Measurements from ENCODE around the gene RPL37. TPM values are rescaled to one million over a fixed set of nuclear protein-coding genes. Genes with fewer than 3 reads are reported as not detected.
A peak's percentile ranks its signal among the peaks of the same experiment; 100 is the strongest.
"Not testable (repeated sequence)": the region's sequence is repeated elsewhere in the genome, so short reads cannot be mapped to it uniquely, and the experiment has no call there.

Gene RPL37
- 100 to 1,000 TPM; 119 to 984 (median 276) TPM for total RNA-seq

DNA sequence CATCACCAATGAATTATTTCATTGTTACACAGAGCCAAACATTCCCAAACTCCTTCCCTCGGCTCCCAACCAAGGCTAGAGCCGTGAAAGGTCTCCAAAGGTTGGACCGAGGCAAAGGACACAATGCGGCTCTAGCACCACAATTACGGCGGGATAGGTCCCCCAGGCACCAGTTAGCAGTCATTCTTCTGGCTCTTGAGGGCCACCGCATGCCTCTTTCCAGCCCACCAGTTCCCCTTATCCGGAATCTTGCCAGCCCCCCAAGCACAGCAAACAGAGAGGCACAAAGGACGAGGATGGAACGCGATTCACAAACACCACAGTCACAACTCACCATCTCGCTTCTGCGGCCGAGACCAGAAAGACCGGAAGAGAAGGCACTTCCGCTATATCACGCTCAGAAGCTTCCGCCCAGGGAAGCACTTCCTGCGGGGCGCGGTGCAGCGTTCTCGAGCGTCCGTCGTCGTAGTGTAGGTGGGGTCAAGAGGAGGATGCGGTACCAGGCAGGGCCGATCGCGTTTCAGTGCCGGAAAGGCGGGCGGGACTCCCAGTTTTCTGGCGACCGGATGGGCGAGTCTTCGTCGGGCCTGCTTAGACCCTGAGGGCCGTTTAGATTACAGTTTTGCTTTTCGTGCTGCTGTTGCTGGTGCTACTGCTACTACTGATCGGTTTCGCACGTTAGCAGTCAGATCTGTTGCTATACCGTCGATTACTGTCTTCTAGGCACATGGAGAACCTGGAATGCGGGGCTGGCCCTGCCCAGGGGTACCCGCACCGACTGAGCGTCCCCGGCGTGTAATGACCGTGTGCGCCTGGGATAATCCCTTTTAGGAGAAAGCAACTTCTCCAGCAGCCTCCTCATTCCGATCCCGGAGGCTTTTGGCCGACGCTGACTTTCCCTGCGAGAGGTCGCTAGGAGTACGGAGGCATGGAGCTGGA is at the start of gene RPL37:
TSS of gene RPL37 (minus strand) at position 374 of the 939 bp plus-strand sequence. CDS start at position 337, 37 bp downstream.
- 3% methylated on average over 39 of the region's 61 CpGs for WGBS
- no peaks in the 10 kb centered on the region for H3K9me3 ChIP-seq
- H3K4me1 ChIP-seq: peaks cover 16 to 35% (median 24%) of the 10 kb centered on the region in 4 donors
- TF ChIP-seq EP300 (IDR thresholded peaks at IDR 0.05) (no peak), POLR2AphosphoS5 (IDR thresholded peaks at IDR 0.05) (peak; percentile 98 to 99), POLR2A (IDR thresholded peaks at IDR 0.05; ENCODE audit: low read depth) (peak; percentile 83)
- TF ChIP-seq, protein P1, sequence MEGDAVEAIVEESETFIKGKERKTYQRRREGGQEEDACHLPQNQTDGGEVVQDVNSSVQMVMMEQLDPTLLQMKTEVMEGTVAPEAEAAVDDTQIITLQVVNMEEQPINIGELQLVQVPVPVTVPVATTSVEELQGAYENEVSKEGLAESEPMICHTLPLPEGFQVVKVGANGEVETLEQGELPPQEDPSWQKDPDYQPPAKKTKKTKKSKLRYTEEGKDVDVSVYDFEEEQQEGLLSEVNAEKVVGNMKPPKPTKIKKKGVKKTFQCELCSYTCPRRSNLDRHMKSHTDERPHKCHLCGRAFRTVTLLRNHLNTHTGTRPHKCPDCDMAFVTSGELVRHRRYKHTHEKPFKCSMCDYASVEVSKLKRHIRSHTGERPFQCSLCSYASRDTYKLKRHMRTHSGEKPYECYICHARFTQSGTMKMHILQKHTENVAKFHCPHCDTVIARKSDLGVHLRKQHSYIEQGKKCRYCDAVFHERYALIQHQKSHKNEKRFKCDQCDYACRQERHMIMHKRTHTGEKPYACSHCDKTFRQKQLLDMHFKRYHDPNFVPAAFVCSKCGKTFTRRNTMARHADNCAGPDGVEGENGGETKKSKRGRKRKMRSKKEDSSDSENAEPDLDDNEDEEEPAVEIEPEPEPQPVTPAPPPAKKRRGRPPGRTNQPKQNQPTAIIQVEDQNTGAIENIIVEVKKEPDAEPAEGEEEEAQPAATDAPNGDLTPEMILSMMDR (IDR thresholded peaks at IDR 0.05): peak in 1 of 3 experiments; percentile 8
- intact Hi-C loops (cut with DNase I): loop anchor here (5.0 kb wide), 1 partner anchor 78 kb away; the partner anchor contains the start of gene TTC33
- H3K36me3 ChIP-seq: peaks cover 36 to 40% (median 37%) of the 10 kb centered on the region in 4 donors
- H3K27ac ChIP-seq (replicated peaks in 1 of 4): peak within 1 kb of the TSS; percentile 93 to 97 (median 94)
- peak; percentile 99 for DNase-seq (ENCODE audit: extremely low spot score)
- H3K27me3 ChIP-seq: no peaks in the 10 kb centered on the region
- H3K4me3 ChIP-seq: peak within 1 kb of the TSS; percentile 61 to 71 (median 66)

DNA sequence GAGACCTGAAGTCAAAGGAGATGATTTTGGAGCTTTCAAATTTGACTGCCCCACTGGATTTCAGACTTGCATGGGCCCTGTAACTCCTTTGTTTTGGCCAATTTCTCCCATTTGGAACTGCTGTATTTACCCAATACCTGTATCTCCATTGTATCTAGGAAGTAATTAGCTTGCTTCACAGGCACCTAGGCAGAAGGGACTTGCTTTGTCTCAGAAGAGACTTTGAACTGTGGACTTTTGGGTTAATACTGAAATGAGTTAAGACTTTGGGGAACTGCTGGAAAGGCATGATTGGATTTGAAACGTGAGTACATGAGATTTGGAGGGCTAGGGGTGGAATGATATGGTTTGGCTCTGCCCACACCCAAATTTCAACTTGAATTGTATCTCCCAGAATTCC is 48.0 kb upstream of the RPL37 start:
- WGBS: 44% methylated on average over 1 of the region's 1 CpG
- H3K27ac ChIP-seq (replicated peaks in 1 of 4); H3K4me3 ChIP-seq; H3K4me1 ChIP-seq; H3K27me3 ChIP-seq; DNase-seq (ENCODE audit: extremely low spot score); intact Hi-C loops (cut with DNase I); H3K36me3 ChIP-seq; H3K9me3 ChIP-seq: not testable (repeated sequence)

DNA sequence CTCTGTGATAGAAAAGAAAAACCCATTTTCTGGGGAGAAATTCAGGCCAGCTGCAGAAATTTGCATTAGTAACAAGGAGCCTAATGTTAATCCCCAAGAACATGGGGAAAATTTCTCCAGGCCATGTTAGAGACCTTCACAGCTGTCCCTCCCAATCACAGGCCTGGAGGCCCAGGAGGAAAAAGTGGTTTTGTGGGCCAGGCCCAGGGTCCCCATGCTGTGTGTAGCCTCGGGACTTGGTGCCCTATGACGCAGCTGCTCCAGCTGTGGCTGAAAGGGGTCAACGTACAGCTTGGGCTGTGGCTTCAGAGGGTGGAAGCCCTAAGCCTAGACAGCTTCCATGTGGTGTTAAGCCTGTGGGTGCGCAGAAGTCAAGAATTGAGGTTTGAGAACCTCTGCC is 47.3 kb upstream of the RPL37 start:
- TF ChIP-seq POLR2AphosphoS5 (IDR thresholded peaks at IDR 0.05) (no peak), EP300 (IDR thresholded peaks at IDR 0.05) (no peak), POLR2A (IDR thresholded peaks at IDR 0.05; ENCODE audit: low read depth) (no peak)
- TF ChIP-seq, protein P1 (IDR thresholded peaks at IDR 0.05): no peak
- intact Hi-C loops (cut with DNase I): no loop called here
- no peaks in the 10 kb centered on the region for H3K9me3 ChIP-seq
- no peak overlapping the region for H3K4me3 ChIP-seq
- 92% methylated on average over 4 of the region's 4 CpGs for WGBS
- no peak for DNase-seq (ENCODE audit: extremely low spot score)
- no peaks in the 10 kb centered on the region for H3K4me1 ChIP-seq
- no peak overlapping the region for H3K27ac ChIP-seq (replicated peaks in 1 of 4)
- H3K36me3 ChIP-seq: no peaks in the 10 kb centered on the region
- H3K27me3 ChIP-seq: peaks cover 0 to 6% (median 0%) of the 10 kb centered on the region in 4 donors

DNA sequence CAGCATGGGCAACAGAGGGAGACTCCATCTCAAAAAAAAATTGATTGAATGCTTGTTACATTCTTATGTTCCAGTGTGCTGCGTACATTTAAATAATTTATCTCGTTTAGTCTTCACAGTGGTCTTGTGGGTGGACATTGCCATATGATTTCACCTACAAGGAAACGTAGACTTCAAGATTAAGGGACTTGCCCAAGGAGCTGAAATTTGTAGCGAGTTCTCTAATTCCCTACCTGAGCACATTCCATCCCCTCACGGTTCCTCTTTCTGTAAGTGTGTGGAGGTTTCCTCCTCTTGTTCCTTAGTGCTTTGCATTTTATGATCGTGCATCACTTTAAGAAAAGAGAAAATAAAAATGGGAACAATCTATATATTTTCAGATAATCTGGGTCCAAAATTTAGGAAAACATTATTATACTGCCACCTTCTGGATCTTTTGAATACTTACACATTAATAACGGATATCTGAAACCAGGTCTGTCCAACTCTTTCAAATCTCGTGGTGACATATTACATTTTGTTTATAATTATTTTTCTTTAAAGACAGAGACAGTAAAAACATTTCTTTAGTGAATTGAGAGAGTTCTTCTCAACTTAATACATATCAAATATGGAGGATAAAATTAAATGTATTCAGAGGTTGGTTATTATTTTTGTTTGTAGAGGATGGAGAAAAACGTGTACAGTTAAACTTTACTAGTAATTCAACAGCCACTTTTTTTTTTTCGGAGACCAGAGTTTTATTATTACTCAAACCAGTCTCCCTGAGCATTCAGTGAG is 44.3 kb upstream of the RPL37 start:
- intact Hi-C loops (cut with DNase I): loop anchor here (2.0 to 5.0 kb wide), 2 partner anchors 125 to 1302 kb away; partner anchors contain the start of gene TTC33
- Histone ChIP-seq H3K9me3 (no peaks in the 10 kb centered on the region), H3K4me1 (no peaks in the 10 kb centered on the region), H3K4me3 (no peak overlapping the region), H3K27ac (replicated peaks in 1 of 4) (no peak overlapping the region), H3K36me3 (no peaks in the 10 kb centered on the region), H3K27me3 (no peaks in the 10 kb centered on the region)
- no peak for DNase-seq (ENCODE audit: extremely low spot score)
- no peak for TF ChIP-seq POLR2A (IDR thresholded peaks at IDR 0.05; ENCODE audit: low read depth)
- TF ChIP-seq, protein P1 (IDR thresholded peaks at IDR 0.05): peak; percentile 49 to 67 (median 61)
- WGBS: 34% methylated on average over 10 of the region's 10 CpGs
